ENCODE measurements around the gene AURKB.
A peak's percentile ranks its signal among the peaks of the same experiment; 100 is the strongest.

AURKB gene

DNA sequence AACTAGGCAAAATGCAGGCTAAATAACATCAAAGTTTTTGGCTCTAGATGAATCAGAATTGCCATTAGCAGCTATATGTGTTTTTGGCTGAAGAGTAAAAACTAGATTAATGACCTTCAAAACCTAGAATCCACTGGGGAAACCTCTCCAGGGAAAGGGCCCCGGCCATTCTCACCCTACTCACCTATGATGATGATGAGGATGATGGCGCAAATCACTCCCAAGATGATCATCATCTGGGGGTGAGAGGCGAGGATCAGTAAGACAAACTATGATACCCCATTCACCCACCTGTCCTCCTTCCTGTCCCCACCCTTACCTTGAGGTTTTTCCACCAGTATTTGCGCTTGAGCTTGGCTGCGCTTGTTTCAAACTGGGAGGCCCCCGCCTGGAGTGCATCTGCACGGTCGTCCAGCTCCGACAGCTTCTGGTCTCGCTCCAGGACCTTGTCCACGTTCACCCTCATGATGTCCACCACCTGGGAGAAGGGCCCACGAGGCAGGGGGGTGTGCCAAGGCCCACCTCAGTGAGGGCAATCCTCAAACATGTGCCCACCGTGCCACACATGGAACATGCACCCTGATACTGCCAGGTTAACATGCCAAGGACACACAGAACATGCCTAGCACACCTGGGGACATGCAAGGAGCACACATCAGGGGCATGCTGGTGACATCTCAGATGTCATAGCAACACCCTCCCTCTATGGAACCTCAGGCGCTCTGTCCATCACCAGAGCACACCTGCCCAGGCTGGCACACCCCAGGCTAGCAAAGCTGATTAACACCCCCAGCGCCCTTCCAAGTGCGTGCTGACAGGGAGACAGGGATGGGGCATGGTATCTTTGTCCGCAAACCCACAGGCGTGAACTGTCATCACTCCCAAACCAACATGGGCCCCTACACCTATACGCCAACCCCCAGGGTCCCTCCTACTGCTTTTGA is 48.8 kb downstream of the AURKB start:
- no peak for DNase-seq (ENCODE audit: low read depth)

DNA sequence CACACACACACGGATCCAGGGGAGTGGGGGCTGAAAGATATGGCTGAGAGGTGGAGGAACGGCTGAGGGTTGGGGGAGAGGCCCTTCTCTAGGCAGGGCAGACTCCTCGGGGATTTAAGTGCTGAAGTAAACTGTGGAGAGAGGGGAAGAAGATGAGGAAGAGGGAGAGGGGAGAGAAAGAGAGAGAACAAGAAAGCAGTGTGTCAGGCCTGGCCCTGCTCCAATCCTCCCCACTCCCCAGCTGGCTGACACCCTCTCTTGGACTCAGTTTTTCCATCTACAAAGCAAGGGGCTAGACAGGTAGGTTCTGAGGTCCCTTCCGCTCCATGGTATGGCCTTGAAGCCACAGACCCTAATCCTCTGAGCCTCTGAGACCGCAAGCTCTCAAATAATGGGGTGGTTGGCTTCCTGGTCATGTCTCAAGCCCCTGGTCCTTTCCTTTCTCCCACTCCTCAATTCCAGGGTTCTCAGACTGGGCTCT is 49.6 kb downstream of the AURKB start:
- DNase-seq (ENCODE audit: low read depth): no peak

DNA sequence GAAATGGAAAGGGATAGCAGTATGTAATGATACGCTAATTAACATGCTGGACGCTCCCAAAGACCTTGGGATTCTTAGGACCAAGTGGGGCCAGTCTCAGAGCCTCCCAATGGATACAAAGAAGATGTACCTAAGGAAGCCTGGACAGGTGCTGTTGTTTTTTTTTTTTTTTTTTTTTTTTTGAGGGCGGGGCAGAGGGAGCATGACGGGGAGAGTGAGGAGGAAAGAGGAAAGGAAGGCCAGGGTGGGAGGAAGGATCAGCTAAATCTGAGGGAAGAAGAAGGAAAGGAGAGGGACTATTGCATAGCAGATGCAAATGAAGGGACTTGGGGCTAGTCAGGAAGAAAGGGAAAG is 50.2 kb downstream of the AURKB start:
- DNase-seq (ENCODE audit: low read depth): no peak

DNA sequence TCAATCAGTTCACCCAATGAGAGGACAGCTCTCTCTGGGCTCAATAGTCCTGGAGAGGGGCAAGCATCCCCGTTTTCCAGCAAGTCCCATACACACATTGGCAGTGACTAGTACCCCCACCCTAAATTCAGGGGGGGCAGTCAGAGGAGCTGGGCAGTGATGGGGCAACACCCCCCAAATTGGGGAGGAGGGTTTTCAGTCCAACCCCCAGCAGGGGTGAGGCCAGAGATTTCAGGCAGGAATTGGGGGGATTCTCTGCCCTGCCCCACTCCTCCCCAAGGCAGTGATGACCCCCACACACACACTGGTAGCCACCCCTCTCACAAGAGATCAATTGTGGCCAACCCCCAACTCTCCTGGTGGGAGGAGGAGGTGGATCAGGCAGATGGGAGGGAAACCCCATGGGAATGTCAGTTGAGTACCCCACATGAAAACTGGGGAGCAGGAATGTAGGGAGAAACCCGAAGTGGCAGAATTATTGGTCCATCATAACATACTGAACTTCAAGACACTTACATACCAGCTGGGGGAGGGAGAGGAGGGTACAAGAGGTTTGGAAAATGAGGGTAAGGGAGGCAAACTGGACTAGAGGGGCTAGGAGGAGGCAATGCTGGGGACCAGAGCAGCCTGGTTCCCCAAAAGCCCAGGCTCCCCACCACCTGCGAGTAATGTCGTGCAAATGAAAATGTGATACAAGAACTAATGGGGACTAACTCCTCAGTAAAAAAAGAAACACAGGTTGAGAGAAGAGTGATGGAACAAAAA is 50.7 kb downstream of the AURKB start:
- DNase-seq (ENCODE audit: low read depth): no peak

DNA sequence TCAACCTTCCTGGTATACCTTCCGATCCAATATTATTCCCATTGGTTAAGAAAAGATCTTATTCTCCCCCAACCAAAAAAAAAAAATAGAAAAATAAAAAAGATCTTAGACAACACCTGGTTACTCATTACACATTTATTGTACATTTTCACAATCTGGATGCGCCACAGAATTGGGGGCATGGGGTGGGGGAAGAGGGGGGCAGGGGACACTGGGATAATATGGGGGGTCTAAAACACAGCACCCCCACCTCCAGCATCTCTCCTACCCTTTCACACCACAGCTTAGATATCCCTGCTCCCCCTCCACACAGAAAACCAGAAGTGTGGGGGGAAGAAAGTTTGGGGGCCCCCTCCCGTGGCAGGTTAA is 51.4 kb downstream of the AURKB start:
- no peak for DNase-seq (ENCODE audit: low read depth)

DNA sequence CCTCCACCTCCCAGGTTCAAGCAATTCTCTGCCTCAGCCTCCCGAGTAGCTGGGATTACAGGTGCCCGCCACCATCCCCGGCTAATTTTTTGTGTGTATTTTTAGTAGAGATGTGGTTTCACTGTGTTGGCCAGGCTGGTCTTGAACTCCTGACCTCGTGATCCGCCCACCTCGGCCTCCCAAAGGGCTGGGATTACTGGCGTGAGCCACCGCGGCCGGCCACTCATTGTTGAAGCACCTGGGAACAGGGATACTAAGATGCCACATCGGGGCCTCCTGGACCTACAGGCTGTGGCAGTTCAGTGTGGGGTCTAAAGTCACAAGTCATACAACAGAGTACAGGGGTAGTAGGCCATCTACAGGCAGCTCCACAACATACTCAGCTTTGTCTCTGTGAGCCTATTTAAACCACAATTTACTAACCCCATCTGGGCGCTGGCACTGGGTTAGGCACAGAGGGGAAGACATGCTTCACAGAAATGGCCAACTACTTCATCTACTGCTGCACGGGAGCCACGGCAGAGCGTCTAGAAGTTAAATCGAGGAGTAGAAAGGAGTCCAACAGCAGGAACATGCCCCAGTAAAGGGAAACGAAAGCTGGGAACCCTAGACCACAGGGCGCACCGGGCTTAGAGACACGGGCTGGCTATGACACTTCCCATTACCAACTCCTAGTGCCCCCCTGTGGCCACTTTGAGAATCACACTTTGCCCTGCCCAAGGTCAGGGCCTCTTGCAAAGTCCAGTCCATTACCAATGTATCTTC is 51.9 kb downstream of the AURKB start:
- DNase-seq (ENCODE audit: low read depth): no peak

DNA sequence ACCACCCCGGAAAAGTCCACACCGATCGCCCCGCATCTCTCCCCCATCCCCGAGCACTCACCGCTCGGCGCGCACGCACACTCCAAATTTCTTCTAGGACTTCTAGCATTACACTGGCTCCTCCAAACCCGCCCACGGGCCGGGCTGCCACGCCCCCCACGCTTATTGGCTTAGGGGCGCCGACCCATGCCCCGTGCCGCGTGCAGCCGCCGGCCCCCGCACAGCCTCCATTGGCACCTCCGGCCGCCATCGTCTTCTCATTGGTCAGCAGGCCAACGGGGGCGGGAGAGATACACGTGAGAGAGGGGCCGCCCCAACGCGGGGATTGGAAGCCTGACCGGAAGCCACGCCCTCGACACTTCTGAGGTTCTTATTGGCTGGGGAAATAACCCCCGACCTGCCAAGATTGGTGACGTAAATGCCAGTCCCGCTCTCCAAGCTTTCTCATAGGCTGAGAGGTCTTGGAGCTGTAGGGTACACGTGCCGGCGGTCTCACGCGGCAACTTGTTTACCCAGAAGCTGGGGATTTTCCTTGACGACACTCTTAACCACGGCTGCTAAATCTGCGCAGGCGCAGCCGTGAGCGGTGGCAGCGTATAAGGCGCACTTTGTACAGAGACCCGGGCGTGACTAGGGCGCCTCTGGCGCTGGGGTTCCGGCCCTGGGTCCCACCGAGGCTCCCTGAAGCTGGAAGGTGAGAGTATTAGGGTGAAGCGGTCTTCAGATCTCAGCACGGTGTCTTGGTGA is 54.0 kb downstream of the AURKB start:
- peak; percentile 100 for DNase-seq (ENCODE audit: low read depth)

DNA sequence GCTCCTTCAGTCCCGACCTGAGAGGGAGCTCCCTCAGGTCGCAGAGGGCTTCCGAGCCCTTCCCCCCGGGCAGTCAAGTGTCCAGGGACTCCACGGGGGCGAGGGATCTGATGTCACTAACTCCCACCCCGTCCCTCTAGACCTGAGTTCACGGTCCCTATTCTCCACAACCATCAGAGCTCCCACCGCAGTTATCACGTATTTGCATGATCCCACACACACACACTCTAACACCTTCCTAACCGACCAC is 54.5 kb downstream of the AURKB start:
- no peak for DNase-seq (ENCODE audit: low read depth)

DNA sequence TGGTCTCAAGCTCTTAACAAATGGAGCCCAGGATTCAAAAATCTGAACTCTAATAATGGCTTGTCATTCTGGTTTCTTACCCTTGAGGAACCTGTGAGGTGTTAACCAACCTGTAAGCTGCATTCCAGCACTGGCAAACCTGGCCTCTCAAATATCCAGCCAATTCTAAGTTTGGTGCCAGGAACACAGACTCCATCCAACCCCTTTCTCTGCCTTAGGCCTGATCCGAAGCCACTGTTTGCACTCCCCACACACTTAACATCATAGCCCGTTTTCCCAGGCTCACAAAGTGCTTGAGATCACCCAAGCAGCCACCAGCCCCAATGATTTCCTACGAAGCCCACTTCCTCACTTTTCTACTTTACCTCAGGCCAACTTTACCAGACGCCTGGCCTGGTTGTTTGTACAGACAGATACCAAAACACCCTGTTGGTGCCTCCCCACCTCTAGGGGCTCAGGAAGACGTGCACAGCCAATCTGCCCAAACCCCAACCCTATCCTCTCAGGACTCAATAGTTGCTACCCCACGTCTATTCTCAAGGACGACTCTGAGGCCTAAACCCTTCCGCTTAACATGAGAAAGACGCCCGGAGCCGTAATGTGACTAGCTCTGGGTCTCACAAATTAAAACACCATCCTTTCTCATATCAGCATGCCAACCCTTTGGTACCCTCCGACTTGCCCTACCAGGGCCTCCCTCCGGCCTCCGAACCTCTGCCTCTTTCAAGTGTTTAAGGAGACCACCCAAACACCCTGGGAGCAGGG is 55.0 kb downstream of the AURKB start:
- DNase-seq (ENCODE audit: low read depth): no peak

All from non-pigmented ciliary epithelial cell (primary cell).